ENCODE measurements around the gene ST8SIA4.

ST8SIA4 gene

GRCh38 chr5:100903039-100903887 lies at the start of gene ST8SIA4:
Gene ST8SIA4, minus strand, starts transcription at chr5:100903282. Its CDS starts 327 bp downstream, at chr5:100902955.
- DNase-seq = peak; percentile 50

GRCh38 chr5:100950985-100951384 lies 47.9 kb upstream of the ST8SIA4 start:
- no peak for DNase-seq

GRCh38 chr5:100913298-100913697 lies 10.2 kb upstream of the ST8SIA4 start:
- no peak for DNase-seq

- no peak for DNase-seq
Measured at GRCh38 chr5:100909034-100909433, 6.0 kb upstream of the ST8SIA4 start.

- DNase-seq = no peak
Measured at GRCh38 chr5:100905259-100905914, 2.3 kb upstream of the ST8SIA4 start.

- no peak for DNase-seq
Measured at GRCh38 chr5:100904259-100904861, 1.3 kb upstream of the ST8SIA4 start.

- DNase-seq = no peak
Measured at GRCh38 chr5:100902440-100903038, 543 bp downstream of the ST8SIA4 start.

- no peak for DNase-seq
Measured at GRCh38 chr5:100901821-100902341, 1.2 kb downstream of the ST8SIA4 start.

GRCh38 chr5:100900796-100901781 lies 2.0 kb downstream of the ST8SIA4 start:
- DNase-seq = no peak

GRCh38 chr5:100900142-100900795 lies 2.8 kb downstream of the ST8SIA4 start:
- DNase-seq = peak; percentile 22

GRCh38 chr5:100899675-100900074 lies 3.4 kb downstream of the ST8SIA4 start:
- no peak for DNase-seq

- no peak for DNase-seq
Measured at GRCh38 chr5:100898504-100899346, 4.4 kb downstream of the ST8SIA4 start.

GRCh38 chr5:100896054-100896453 lies 7.0 kb downstream of the ST8SIA4 start:
- DNase-seq = no peak

GRCh38 chr5:100890461-100891008 lies 12.5 kb downstream of the ST8SIA4 start:
- no peak for DNase-seq

GRCh38 chr5:100889896-100890295 lies 13.2 kb downstream of the ST8SIA4 start:
- DNase-seq = no peak

- DNase-seq = no peak
Measured at GRCh38 chr5:100889165-100889743, 13.8 kb downstream of the ST8SIA4 start.

- DNase-seq = no peak
Measured at GRCh38 chr5:100877274-100877673, 25.8 kb downstream of the ST8SIA4 start.

- DNase-seq = no peak
Measured at GRCh38 chr5:100872408-100873190, 30.5 kb downstream of the ST8SIA4 start.
